HFFc6 (cell line): ENCODE measurements around the gene TBX21. TPM values are rescaled to one million over a fixed set of nuclear protein-coding genes. Genes with fewer than 3 reads are reported as not detected.

ENCODE experiments used
- DNase-seq: peaks from one replicate; pipeline ENCODE4 v3.0.0-alpha.2; 2018
- H3K27ac Mint-ChIP-seq: 2 replicates; pipeline ENCODE4 v1.8.0; 2020; ENCODE audit warnings: mild to moderate bottlenecking, mixed read lengths
- H3K27me3 Mint-ChIP-seq: 2 replicates; pipeline ENCODE4 v1.8.0; 2021; ENCODE audit warnings: mild to moderate bottlenecking, moderate library complexity, mixed read lengths; ENCODE audit not compliant: insufficient read depth
- H3K36me3 Mint-ChIP-seq: 2 replicates; pipeline ENCODE4 v1.8.0; 2021; ENCODE audit warnings: low read depth, mixed read lengths
- H3K4me1 Mint-ChIP-seq: 2 replicates; pipeline ENCODE4 v1.8.0; 2020; ENCODE audit warnings: low read depth, mixed read lengths
- H3K4me3 Mint-ChIP-seq: 2 replicates; pipeline ENCODE4 v1.8.0; 2020; ENCODE audit warnings: mild to moderate bottlenecking, moderate library complexity, mixed read lengths
- H3K9me3 Mint-ChIP-seq: 2 replicates; pipeline ENCODE4 v1.8.0; 2020; ENCODE audit warnings: mild to moderate bottlenecking, mixed read lengths
- CTCF ChIP-seq: fragments of 200-600 bp; sonication (generic); IDR thresholded peaks from 2 replicates; pipeline ENCODE4 v1.5.0; 2021; ENCODE audit warnings: antibody characterized with exemption, mild to moderate bottlenecking
- total RNA-seq, 6 experiments: library from RNA; stranded (reverse); fragmentation: NEBNext Ultra II Directional; extraction: Animal tissue kit (Norgen Biotek cat#: 25700); gene quantifications; 2 replicates in 1 of 6; 3 replicates in 5 of 6; pipeline ENCODE4 v1.2.3, GENCODE V29; 2021

Gene TBX21
- total RNA-seq, 6 experiments from 2014 or later: not detected

DNA sequence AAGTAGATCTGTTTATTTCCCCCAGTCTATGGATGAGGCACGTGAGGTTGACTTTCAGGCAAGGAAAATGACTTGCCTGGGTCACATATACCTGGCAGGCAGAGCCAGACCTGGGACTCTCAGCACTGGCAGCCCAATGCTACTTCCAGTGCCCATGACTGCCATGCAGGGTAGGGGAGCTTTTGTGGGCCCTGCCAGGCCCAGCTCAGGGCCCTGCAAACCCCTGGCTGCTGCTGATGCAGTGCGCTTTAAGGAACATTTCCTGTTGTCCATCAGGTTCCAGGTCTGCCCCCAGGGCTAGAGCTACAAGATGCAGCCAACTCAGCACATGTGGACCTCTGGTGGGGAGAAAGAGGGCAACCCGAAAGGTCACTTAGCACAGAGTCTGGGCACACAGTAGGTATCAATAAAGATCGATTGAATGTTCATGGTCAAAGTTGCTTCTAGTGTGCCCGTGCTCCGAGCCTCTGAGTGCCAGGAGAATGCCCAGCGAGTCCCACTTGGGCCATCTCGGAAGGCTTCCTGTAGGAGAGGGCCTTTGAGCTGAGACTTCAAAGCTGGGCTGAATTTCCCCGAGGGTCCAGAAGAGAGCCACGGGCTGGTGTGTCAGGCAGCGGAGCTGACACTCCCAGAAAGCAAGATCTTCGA lies 513 bp upstream of the TBX21 start:
- H3K27ac Mint-ChIP-seq: no peak overlapping the region
- no peaks in the 10 kb centered on the region; the same call in 1 of the 2 replicates for H3K36me3 Mint-ChIP-seq
- H3K4me1 Mint-ChIP-seq: no peaks in the 10 kb centered on the region
- no peak for DNase-seq
- peaks cover 71% of the 10 kb centered on the region for H3K27me3 Mint-ChIP-seq
- H3K4me3 Mint-ChIP-seq: no peak overlapping the region
- no peaks in the 10 kb centered on the region for H3K9me3 Mint-ChIP-seq
- no peak for TF ChIP-seq CTCF

- TF ChIP-seq CTCF: no peak
- no peak for DNase-seq
- no peak overlapping the region for H3K4me3 Mint-ChIP-seq
- no peaks in the 10 kb centered on the region for H3K4me1 Mint-ChIP-seq
- no peaks in the 10 kb centered on the region for H3K9me3 Mint-ChIP-seq
- no peaks in the 10 kb centered on the region; the same call in 1 of the 2 replicates for H3K36me3 Mint-ChIP-seq
- no peak overlapping the region for H3K27ac Mint-ChIP-seq
- peaks cover 60% of the 10 kb centered on the region for H3K27me3 Mint-ChIP-seq
These were observed 806 bp downstream of the TBX21 start for GRCh38 chr17:47733674-47734410.

GRCh38 chr17:47735139-47735464 lies 2.1 kb downstream of the TBX21 start:
- no peak for DNase-seq
- Mint-ChIP-seq H3K9me3 (no peaks in the 10 kb centered on the region), H3K27ac (no peak overlapping the region), H3K4me3 (no peak overlapping the region), H3K36me3 (no peaks in the 10 kb centered on the region; the same call in 1 of the 2 replicates), H3K27me3 (peaks cover 49% of the 10 kb centered on the region), H3K4me1 (no peaks in the 10 kb centered on the region)
- no peak for TF ChIP-seq CTCF

GRCh38 chr17:47735536-47736011 lies 2.5 kb downstream of the TBX21 start:
- Mint-ChIP-seq H3K36me3 (no peaks in the 10 kb centered on the region; the same call in 1 of the 2 replicates), H3K27me3 (peaks cover 46% of the 10 kb centered on the region), H3K9me3 (no peaks in the 10 kb centered on the region), H3K27ac (no peak overlapping the region), H3K4me1 (no peaks in the 10 kb centered on the region), H3K4me3 (no peak overlapping the region)
- DNase-seq: no peak
- no peak for TF ChIP-seq CTCF

DNA sequence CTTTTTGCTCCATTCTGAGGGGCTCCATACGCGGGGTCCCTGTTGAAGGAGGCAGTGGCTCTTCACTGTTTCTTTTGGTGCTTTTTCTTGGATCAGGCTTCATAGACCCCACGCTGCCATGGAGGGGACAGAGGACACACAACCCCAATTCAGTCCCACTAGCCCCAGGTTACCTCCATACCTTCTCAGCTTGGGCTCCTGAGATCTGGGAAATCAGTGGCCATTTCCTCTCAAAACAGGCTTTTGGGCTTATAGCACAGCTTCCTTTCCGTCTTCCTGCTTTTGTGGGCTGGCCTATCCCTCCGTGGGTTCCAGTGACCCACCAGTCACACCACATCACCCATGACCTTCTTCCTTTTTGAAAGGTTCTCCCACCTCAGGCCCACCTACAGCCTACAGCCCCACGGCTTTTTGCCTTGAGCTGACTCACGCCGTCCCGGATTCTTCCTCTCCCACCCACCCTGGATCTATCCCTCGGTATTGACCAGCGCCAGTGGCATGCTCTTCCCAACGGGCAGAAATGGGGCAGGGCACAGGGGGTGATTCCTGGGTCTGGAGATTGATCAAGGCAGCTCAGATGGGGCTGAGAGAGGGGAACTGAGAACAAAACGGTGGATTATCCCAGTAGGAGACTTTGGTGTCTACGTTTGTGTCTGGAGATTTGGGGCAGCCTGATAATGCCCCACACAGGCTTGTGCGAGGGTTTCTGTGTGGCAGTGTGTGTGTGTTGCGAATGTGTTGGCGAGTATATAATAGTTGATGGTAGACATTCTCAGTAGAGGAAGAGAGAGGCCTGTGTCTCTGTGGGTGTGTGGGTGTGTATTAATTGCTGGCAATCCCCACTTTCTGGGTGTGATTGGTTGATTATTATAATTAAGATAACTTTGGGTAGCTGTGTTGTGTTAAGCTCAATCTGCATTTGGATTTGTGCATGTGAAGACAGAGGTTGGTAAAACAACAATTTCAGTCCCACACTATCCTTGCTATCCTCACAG lies 3.8 kb downstream of the TBX21 start:
- Mint-ChIP-seq H3K4me3 (no peak overlapping the region), H3K27me3 (peaks cover 45% of the 10 kb centered on the region), H3K9me3 (no peaks in the 10 kb centered on the region), H3K4me1 (no peaks in the 10 kb centered on the region), H3K27ac (no peak overlapping the region), H3K36me3 (no peaks in the 10 kb centered on the region; the same call in 1 of the 2 replicates)
- TF ChIP-seq CTCF: no peak
- no peak for DNase-seq
